Fibroblast of lung (primary cell): ENCODE measurements around the gene CAMTA1. TPM values are rescaled to one million over a fixed set of nuclear protein-coding genes. Genes with fewer than 3 reads are reported as not detected.

Experiments used
- DNase-seq, 2 donors: peaks; one replicate each; pipeline versions ENCODE4 v3.0.0 to v3.0.0-alpha.2; 2010; ENCODE audit warnings: low read depth in 2 of 2
- H2AFZ ChIP-seq: 2 replicates; pipeline ENCODE4 v1.5.1; 2012; ENCODE audit warnings: low read length, control low read depth, inconsistent platforms
- H3K27ac ChIP-seq: 2 replicates; pipeline ENCODE4 v1.5.1; 2011; ENCODE audit warnings: low read length, control low read depth; ENCODE audit not compliant: insufficient read depth
- H3K27me3 ChIP-seq: 2 replicates; pipeline ENCODE4 v1.5.1; 2011; ENCODE audit warnings: mild to moderate bottlenecking, low read length; ENCODE audit not compliant: control insufficient read depth, insufficient read depth
- H3K36me3 ChIP-seq: 2 replicates; pipeline ENCODE4 v1.5.1; 2011; ENCODE audit warnings: low read length; ENCODE audit not compliant: control insufficient read depth, insufficient read depth
- H3K4me1 ChIP-seq: 2 replicates; pipeline ENCODE4 v1.5.1; 2011; ENCODE audit warnings: low read length; ENCODE audit not compliant: control insufficient read depth, insufficient read depth; ENCODE audit errors: extremely low read depth
- H3K4me2 ChIP-seq: 2 replicates; pipeline ENCODE4 v1.5.1; 2011; ENCODE audit warnings: low read length, control low read depth; ENCODE audit not compliant: insufficient read depth; ENCODE audit errors: extremely low read depth
- H3K4me3 ChIP-seq, 4 experiments: fragments of 200-600 bp in 1 of 4; sonication (generic) in 1 of 4; replicated peaks in 1 of 4; 2 replicates each; pipeline ENCODE4 v1.5.1; 2011 to 2016; ENCODE audit warnings: low read length in 4 of 4, low read depth in 3 of 4, mild to moderate bottlenecking in 3 of 4, control low read depth in 2 of 4, inconsistent platforms in 1 of 4, mixed read lengths in 1 of 4; ENCODE audit not compliant: insufficient read depth in 1 of 4; ENCODE audit errors: control extremely low read depth in 1 of 4
- H3K79me2 ChIP-seq: 2 replicates; pipeline ENCODE4 v1.5.1; 2012; ENCODE audit warnings: mild to moderate bottlenecking, low read length, inconsistent platforms; ENCODE audit not compliant: control insufficient read depth, insufficient read depth
- H3K9ac ChIP-seq: 2 replicates; pipeline ENCODE4 v1.5.1; 2011; ENCODE audit warnings: mild to moderate bottlenecking, low read length, control low read depth; ENCODE audit not compliant: insufficient read depth
- H3K9me3 ChIP-seq: 2 replicates; pipeline ENCODE4 v1.5.1; 2012; ENCODE audit warnings: low read depth, low read length; ENCODE audit not compliant: control insufficient read depth, insufficient read depth
- H4K20me1 ChIP-seq: 2 replicates; pipeline ENCODE4 v1.5.1; 2011; ENCODE audit warnings: low read length; ENCODE audit not compliant: control insufficient read depth, insufficient read depth; ENCODE audit errors: extremely low read depth
- EZH2 ChIP-seq: IDR thresholded peaks from 2 replicates; pipeline ENCODE4 v1.5.1; 2012; ENCODE audit warnings: low read length, control low read depth, mild to moderate bottlenecking; ENCODE audit errors: missing control alignments
- polyA plus RNA-seq, 2 donors: library from polyadenylated mRNA; depleted of rRNA in 1 of 2; stranded (reverse) in 1 of 2; unstranded in 1 of 2; fragments of >200 nt; gene quantifications; 2 replicates each; pipeline ENCODE4 v1.2.1, GENCODE V29; 2011 to 2012; ENCODE audit warnings: missing spikeins in 1 of 2
- total RNA-seq: library from RNA; depleted of rRNA; stranded (reverse); fragments of >200 nt; gene quantifications from 2 replicates; pipeline ENCODE4 v1.2.1, GENCODE V29; 2014
- TF ChIP-seq, protein P1 (sequence below), 2 donors: IDR thresholded peaks in 1 of 2; conservative IDR thresholded peaks in 1 of 2; 1 replicate in 1 of 2; 2 replicates in 1 of 2; pipeline ENCODE4 v1.5.1; 2011 to 2012; ENCODE audit warnings: low read length in 2 of 2, control low read depth in 1 of 2, inconsistent platforms in 1 of 2, low read depth in 1 of 2, mild to moderate bottlenecking in 1 of 2

CAMTA1 gene
- total and polyA plus RNA-seq, 2 donors (not counting 1 experiment from before 2014, with no cell fraction given), result 47.6 to 86.0 TPM

DNA sequence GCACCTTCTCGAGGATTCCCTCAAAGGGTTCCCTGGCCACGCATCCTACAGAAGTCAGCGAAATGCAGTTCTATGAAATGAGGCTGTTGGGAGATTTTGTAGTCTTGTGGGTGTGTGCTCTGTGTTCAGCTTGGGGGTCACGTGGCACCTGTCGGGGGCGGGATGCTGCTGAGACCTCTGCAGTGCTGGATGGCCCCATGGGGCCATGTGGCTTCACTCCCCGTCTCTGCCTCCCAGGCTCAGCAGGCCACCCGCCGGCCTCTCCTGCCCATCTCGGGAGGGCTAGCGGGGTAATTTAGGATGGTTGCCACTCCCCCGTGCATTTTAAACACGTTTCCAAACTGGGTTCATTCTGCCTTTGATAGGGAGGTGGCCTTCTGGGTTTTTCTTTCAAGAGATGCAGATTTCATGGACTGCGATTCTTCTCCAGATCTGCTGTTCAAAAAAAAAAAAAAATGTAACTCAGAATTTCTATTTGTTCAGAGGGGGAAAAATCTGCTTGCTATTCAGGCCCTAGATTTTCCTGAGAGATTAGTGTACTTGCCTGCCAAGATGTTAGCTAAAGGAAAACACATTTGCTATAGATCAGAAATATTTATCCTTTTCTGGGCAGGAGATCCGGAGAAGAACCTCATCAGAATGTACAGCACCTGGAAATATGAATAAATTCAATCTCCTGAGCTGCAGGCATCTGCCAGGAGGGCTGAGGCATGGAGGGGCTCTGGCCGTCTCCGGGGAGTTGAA is 708.6 kb downstream of the CAMTA1 start:
- Histone ChIP-seq H3K27me3 (no peaks in the 10 kb centered on the region), H3K9me3 (peaks cover 3% of the 10 kb centered on the region), H3K9ac (no peak overlapping the region), H4K20me1 (no peaks in the 10 kb centered on the region), H3K4me1 (no peaks in the 10 kb centered on the region), H3K4me3 (no peak overlapping the region), H3K27ac (no peak overlapping the region), H3K36me3 (no peaks in the 10 kb centered on the region), H3K79me2 (no peaks in the 10 kb centered on the region), H2AFZ (no peak overlapping the region), H3K4me2 (no peak overlapping the region)
- no peak for DNase-seq
- TF ChIP-seq, protein P1, sequence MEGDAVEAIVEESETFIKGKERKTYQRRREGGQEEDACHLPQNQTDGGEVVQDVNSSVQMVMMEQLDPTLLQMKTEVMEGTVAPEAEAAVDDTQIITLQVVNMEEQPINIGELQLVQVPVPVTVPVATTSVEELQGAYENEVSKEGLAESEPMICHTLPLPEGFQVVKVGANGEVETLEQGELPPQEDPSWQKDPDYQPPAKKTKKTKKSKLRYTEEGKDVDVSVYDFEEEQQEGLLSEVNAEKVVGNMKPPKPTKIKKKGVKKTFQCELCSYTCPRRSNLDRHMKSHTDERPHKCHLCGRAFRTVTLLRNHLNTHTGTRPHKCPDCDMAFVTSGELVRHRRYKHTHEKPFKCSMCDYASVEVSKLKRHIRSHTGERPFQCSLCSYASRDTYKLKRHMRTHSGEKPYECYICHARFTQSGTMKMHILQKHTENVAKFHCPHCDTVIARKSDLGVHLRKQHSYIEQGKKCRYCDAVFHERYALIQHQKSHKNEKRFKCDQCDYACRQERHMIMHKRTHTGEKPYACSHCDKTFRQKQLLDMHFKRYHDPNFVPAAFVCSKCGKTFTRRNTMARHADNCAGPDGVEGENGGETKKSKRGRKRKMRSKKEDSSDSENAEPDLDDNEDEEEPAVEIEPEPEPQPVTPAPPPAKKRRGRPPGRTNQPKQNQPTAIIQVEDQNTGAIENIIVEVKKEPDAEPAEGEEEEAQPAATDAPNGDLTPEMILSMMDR (conservative IDR thresholded peaks at IDR 0.05 in 1 of 2, IDR thresholded peaks at IDR 0.05 in 1 of 2; ENCODE audit: low read depth in 1 of 2, low read length in 2 of 2), result no peak
- TF ChIP-seq EZH2, result no peak

DNA sequence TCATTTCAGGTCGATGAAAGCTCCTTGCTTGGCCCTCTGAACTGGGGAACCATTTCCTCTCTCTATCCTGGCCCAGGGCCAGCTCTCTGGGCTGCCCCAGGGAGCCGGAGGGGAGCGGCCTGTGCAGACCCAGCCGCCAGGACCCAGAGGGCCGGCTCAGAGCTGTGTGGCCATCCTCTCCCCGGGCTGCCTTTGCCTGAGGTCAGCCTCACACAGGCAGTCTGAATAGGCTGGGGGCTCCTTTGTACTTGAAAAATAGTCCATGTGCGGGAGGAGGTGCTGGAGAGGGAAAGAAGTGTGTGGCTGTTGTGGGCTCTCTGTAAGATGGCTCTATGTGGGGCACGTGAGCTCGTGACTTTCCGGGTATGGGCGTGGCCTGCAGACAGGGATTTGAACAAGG is 710.7 kb downstream of the CAMTA1 start:
- no peak for DNase-seq
- Histone ChIP-seq H2AFZ (no peak overlapping the region), H3K79me2 (no peaks in the 10 kb centered on the region), H4K20me1 (no peaks in the 10 kb centered on the region), H3K4me2 (no peak overlapping the region), H3K27ac (no peak overlapping the region), H3K27me3 (no peaks in the 10 kb centered on the region), H3K9me3 (peaks cover 3% of the 10 kb centered on the region), H3K36me3 (no peaks in the 10 kb centered on the region), H3K4me1 (no peaks in the 10 kb centered on the region), H3K9ac (no peak overlapping the region), H3K4me3 (no peak overlapping the region)
- TF ChIP-seq, protein P1 (conservative IDR thresholded peaks at IDR 0.05 in 1 of 2, IDR thresholded peaks at IDR 0.05 in 1 of 2; ENCODE audit: low read depth in 1 of 2, low read length in 2 of 2), result no peak
- no peak for TF ChIP-seq EZH2

GRCh38 chr1:7497107-7497637 is 711.9 kb downstream of the CAMTA1 start:
- H3K36me3 ChIP-seq, result no peaks in the 10 kb centered on the region
- no peak overlapping the region for H3K27ac ChIP-seq
- H3K4me3 ChIP-seq, result no peak overlapping the region
- H3K4me1 ChIP-seq, result no peaks in the 10 kb centered on the region
- TF ChIP-seq EZH2, result no peak
- TF ChIP-seq, protein P1 (conservative IDR thresholded peaks at IDR 0.05 in 1 of 2, IDR thresholded peaks at IDR 0.05 in 1 of 2; ENCODE audit: low read depth in 1 of 2, low read length in 2 of 2), result no peak
- no peak for DNase-seq
- H2AFZ ChIP-seq, result no peak overlapping the region
- H3K9ac ChIP-seq, result no peak overlapping the region
- no peaks in the 10 kb centered on the region for H3K27me3 ChIP-seq
- H3K4me2 ChIP-seq, result no peak overlapping the region
- no peaks in the 10 kb centered on the region for H3K79me2 ChIP-seq
- H4K20me1 ChIP-seq, result no peaks in the 10 kb centered on the region
- peaks cover 3% of the 10 kb centered on the region for H3K9me3 ChIP-seq
